Left colon (tissue), 2 donors: ENCODE measurements around the gene DNAJB9. TPM values are rescaled to one million over a fixed set of nuclear protein-coding genes. Genes with fewer than 3 reads are reported as not detected.

ENCODE experiments used
- ATAC-seq: fragments of 200-7000 bp; cut with Tn5 transposase; one replicate; pipeline ENCODE4 v1.9.1; 2020; ENCODE audit warnings: mild to moderate bottlenecking, moderate library complexity
- DNase-seq, 2 donors: peaks; one replicate each; pipeline ENCODE4 v3.0.0-alpha.2; 2020
- intact Hi-C, 2 donors: fragments of 100-400 bp; cut with DNase I in 1 of 2; cut with micrococcal nuclease in 1 of 2; formaldehyde crosslinking; loops; one replicate each; pipeline versions ENCODE4 v1.11.2 to v1.14.0; 2022; cut with DNase I, micrococcal nuclease
- total RNA-seq, 2 donors: library from RNA; stranded (reverse); fragmentation: NEBNext Ultra II Directional; extraction: Animal tissue kit (Norgen Biotek cat#: 25700); gene quantifications; one replicate each; pipeline ENCODE4 v1.2.1, GENCODE V29; 2021
- donor health status: DM: no; HTN: no; CAD: no.
- donor health status: DM: yes; HTN: yes; CAD: no.

Gene DNAJB9
- total RNA-seq, 2 donors from 2014 or later: 9.3 to 16.7 TPM

DNA sequence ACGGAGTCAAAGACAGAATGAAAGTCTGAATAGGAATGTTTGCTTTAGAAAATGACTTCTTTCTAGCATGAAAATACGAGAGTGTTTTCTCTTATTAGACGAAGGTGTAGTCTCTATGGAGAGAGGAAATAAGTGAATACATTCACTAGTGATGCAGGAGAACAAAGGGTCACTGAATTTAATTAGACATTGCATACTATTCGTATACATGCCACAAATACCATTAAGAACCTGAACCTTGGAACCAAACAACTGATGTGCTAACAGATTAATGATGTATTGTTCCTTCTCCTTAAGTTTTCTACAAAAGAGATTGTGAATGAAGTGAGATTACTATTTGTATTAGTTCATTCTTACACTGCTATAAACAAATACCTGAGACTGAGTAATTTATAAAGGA, 10.4 kb upstream of the DNAJB9 start:
- ATAC-seq: no peak
- intact Hi-C loops: no loop called here
- DNase-seq: no peak

DNA sequence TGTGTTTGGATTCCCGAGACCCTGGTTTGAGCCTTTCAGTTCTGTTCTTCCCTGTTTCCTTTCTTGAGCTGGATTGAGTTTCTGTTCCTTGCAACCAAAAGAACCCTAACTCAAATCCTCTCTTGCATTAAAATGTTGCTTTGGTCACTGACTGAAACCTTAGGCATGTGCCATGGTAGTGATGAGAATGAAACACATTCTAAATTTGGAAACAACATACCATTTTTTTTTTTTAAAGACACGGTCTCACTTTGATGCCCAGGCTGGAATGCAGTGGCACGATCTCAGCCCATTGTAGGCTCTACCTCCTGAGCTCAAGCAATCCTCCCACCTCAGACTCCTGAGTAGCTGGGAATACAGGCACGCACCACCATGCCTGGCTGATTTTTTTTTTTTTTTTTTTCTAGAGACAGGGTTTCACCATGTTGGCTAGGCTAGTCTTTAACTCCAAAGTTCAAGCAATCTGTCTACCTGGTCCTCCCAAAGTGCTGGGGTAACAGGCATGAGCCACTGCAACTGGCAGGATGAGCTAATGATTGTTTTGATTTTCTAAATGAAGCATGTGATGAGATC, 8.5 kb upstream of the DNAJB9 start:
- no peak for ATAC-seq
- DNase-seq: no peak
- intact Hi-C loops: no loop called here

DNA sequence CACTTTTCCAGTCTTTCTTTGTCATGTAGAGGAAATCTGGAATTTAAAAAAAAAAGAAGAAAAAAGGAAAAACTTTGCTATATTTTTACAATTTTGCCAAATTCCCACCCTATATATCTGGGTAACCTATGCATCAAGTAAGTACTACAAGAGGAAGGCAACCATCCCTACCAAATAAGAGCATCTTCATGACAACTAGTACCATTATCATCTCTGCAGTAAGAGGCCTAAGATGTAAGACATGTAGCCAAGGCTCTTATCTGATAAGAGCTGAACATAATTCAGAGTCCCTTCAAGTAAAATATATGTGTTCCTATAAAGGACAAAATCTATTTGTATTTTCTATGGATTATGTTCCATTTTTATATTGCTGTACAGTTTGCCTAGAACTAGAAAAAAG, 3.7 kb upstream of the DNAJB9 start:
- intact Hi-C loops: no loop called here
- no peak for ATAC-seq
- DNase-seq: no peak

DNA sequence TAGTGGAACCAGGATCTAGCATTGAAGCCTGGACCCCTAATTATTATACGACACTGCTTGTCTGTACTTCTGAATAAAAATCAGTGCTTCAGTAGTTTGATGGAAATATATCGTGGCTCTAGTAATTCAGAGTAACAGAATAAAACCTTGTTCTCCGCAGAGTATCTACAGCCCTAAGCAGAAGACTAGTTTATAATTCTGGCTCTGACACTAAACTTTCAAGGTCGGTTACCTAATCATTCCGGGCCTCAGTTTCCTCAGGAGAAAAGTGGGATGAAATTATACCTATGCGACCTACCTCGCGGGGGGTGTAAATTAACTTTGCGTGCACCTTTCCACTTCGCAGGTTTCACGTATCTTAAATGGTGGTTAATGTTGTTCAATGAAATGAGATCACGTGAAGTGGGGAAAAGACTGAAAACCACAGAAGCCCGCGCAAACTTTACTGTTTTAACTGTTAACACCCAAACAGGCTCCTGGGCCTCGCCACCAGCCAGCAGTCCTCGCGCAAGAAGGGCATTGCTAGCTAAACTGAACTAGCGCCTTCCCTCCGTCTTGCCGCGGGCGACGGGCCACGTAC, 783 bp upstream of the DNAJB9 start:
- DNase-seq: no peak
- no peak for ATAC-seq
- intact Hi-C loops: loop anchor here in 1 of 2 donors (2.0 kb wide), 1 partner anchor 40 kb away; no protein-coding TSS in a partner anchor

DNA sequence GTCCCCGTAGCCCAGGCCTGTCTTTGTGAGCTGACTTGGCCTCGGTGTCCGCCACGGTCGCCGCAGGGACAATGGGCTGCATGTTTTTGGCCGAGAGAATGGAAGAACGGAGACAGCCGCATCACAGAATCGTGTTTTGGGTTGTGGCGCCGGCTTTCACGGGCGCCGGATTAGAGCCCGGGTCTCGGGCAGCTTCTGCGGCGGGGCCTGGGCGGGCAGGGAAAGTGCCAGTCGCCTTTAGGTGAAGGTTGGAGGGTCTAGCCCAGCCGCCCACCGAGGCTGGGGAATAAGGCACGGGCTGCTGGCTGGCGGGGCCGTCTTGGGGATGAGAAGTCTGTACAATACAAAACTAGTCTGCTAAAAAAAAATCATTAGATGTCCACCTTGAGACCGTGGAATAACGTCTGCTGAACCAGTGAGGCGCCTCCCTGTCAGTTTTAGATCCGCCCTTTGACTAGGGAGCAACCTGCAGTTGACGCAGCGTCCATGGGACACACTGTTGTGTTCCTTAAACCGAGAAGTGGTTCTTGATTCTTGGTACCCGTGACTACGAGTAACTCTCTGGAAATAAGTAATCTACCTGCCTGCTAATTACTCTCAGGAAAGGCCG, 577 bp downstream of the DNAJB9 start:
- peak; percentile 68 for ATAC-seq
- DNase-seq: peak; percentile 64 to 68
- intact Hi-C loops: no loop called here

DNA sequence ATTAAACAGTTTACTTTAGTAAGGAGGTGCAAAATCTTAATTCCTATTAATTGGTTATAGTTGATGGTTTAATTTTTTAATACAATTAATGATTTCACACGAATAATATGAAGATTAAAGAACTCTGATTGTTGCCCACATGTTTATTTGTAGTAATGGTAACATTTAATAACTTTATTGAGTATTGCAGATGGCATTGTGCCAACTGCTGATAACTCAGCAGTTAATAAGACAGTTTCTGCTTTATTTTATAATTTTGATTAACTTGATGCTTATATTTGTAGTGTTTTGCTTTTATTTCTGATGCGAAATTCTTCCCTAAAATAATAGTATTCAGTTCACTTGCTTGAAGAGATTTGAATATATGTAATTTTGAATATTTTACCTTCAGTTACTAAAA, 2.8 kb downstream of the DNAJB9 start:
- DNase-seq: no peak
- intact Hi-C loops: no loop called here
- no peak for ATAC-seq

DNA sequence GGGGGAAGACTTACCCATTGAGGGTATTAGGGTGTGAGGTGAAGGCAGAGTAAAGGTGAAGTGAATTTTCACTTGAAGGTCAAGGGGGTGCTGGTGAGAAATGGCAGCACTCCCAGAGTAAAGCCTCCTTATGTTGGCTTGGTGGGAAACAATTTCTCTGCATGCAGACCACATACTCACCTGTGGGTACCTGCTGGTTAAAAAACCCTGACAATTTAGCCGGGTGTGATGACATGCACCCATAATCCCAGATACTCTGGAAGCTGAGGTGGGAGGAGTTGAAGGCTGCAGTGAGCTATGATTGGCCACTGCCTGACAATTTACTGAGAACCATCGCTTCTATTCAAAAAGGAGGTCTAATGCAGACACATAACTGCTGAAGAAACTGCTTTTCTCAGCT, 5.5 kb downstream of the DNAJB9 start:
- DNase-seq: no peak

DNA sequence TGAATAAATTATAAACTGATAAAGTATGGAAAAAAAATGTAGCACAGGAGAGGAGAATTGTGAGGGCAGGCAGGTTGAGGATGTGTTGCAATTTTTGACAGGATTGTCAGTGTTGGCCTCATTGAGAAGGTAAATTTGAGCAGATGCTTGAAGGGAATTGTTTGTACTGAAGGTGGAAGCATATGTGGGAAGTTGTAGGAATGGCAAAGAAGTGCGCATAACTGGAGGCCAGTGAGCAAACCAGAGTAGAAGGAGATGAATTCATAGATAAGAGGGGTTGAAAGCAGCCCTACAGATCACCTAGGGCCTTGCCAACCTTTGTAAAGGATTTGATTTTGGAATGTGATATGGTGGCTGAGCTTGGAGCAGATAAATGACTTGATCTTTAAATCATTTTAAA, 6.4 kb downstream of the DNAJB9 start:
- no peak for ATAC-seq
- no peak for DNase-seq
- intact Hi-C loops: no loop called here

More for the DNA sequence above, 5.5 kb downstream of the DNAJB9 start:
- intact Hi-C loops: no loop called here
- ATAC-seq: no peak

DNA sequence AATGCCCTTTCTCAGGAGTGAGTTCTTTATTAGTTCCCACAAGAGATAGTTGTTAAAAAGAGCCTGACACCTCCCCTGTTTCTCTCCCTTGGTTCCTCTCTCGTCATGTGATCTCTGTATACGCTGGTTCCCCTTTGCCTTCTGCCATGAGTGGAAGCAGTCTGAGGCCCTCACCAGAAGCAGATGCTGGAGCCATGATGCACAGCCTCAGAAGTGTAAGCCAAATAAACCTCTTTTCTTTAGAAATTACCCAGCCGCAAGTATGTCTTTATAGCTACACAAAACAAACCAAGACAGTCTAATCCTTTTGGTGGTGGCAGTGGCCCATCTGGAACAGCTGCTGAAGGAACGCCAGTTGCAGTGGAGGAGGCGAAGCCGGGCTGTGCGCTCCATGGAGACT, 9.3 kb downstream of the DNAJB9 start:
- DNase-seq (no peak), ATAC-seq (no peak)
- intact Hi-C loops: no loop called here

DNA sequence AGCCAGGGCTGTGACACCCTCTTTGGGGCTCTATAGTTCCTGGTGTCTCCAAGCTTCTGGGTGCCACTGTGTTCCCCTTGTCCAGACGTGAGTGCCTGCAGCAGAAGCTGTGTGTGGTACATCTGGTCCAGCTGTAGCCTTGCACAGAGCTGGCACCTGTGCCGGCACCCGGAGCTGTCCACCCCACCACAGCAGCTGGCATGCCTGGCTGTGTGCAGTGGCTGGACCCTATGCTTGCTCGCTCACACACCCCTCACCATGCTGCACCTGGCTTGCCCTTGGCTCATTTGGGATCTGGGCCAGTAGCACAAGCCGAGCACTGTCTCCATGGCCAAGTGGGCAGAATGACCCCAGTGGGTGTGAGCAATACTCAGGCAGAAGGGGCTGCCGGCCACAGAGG, 10.6 kb downstream of the DNAJB9 start:
- ATAC-seq (no peak), DNase-seq (no peak)
- intact Hi-C loops: no loop called here

DNA sequence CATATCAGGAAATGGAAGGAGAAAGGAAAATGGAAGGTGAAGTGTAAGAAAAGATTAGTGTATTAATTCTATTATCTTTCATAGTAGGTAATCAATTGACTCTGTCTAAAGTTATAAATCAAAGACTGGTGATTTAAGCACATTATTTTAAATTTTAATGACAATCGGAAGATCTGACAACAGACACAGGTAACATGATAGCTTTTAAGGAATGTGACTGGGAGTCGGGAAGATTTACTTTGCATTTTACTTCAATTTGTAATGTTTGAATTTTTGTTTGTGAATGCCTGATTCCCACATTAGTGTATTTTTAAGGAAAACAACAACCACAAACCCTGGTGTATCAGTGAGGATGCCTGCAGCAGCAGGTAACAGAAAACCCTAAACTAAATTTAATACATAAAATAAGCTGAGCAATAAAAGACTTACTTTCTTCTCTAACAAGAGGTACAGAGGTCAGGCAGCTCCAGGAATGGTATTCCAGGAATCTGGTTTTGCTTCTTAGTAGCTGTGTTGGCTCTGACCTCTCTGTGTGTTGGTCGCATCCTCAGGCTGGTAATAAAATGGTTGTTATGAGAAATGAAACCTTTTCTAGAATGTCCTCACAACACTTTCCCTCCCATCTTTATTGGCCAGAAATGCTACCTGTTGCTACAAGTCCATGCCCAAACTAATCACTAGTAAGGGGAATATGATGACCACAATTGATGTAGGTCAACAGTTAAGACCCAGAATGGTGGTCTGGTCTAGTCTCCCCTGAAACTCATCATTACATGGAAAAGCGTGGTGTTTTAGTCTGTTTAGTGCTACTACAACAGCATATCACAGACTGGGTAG, 12.2 kb downstream of the DNAJB9 start:
- ATAC-seq (no peak), DNase-seq (no peak)
- intact Hi-C loops: no loop called here

DNA sequence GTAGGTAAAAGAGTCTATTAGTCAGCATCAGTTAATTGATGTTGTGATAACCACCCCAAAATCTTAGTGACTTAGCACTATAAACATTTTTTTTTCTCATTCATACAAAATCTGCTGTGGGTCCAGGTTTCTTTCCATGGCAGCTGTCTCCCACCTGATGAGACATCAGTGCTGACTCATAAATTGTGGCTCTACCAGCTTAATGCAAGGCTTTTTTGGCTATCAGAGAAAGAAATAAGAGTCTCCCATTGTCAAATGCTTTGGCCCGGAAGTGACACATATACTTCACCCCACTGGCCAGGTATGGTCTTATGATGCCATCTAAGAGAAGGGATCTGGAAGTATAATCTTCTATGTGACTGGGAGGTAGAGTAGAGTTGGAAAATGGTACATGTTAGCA, 14.5 kb downstream of the DNAJB9 start:
- intact Hi-C loops: no loop called here
- DNase-seq (no peak), ATAC-seq (no peak)

DNA sequence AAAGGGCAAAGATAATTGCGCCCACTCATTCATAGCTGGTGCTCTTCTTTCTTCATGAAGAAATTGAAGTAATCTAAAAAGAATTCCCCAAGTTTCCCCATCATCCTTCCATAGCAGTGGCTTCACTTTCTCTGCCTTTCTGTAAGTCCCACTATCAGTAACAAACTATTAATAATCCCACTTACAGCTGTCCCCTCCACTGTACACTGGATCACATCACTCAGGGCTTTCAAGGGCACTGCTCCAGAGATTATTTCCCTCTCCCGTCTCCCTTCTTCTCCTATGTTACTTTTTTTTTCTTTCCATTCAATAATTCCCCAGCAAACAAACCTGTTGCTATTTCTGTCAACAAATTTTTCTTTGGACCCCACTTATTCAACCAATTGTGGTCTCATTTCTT, 16.2 kb downstream of the DNAJB9 start:
- intact Hi-C loops: no loop called here
- DNase-seq (no peak), ATAC-seq (no peak)

DNA sequence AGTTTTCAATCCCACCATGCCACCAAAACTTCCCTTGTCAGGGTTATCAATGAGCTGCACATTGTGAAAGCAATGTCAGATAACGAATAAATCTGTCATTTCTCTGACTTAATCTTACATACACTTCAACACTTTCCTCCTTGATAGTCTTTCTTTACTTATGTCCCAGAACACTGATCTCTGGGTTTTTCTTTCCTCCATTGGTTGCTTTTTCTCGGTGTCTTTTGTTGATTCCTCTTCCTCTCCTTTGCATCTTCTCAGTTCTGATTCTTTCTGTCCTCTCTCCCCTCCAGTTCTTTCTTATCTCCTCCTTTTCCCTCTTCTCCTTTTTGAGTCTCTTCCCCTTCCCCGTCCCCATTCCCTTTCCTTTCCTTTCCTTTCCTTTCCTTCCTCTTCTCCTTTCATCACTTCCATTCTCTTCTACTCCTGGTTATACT, 16.6 kb downstream of the DNAJB9 start:
- ATAC-seq (no peak), DNase-seq (no peak)
- intact Hi-C loops: no loop called here

DNA sequence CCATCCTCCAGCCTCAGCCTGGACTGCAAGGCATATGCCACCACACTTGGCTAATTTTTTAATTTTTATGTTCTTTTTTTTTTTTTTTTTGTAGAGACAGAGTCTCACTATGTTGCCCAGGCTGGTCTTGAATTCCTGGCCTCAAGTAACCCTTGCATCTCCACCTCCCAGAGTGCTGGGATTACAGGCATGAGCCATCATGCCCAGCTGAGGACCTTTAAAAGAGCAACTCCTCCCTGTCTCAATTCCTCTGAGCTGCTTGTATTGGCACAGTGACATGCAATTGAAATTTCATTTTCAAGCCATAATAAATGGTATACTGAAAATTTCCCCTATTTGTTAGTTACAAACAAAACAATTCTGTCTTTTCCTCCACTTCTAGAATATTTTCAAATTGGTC, 19.5 kb downstream of the DNAJB9 start:
- intact Hi-C loops: no loop called here
- DNase-seq (no peak), ATAC-seq (no peak)

DNA sequence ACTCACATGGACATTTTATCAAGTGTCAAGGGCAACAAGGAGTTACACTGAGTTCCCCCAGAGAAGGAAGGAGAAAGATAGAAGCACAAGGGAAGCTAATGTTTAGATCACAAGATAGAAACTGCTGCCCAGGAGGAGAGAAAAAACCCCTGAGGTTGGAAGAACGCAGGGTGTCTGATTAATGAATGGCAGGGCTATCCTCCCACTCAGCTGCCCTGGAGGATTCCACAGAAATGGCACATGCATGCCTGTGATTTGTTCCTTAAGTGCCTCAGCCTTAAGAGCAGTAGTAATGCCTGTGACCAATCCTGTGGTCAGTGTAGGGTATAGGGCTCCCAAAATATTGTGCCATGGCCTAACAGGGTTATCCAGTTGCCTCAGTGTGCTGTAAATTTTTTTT, 20.2 kb downstream of the DNAJB9 start:
- intact Hi-C loops: no loop called here
- DNase-seq: no peak
- no peak for ATAC-seq

DNA sequence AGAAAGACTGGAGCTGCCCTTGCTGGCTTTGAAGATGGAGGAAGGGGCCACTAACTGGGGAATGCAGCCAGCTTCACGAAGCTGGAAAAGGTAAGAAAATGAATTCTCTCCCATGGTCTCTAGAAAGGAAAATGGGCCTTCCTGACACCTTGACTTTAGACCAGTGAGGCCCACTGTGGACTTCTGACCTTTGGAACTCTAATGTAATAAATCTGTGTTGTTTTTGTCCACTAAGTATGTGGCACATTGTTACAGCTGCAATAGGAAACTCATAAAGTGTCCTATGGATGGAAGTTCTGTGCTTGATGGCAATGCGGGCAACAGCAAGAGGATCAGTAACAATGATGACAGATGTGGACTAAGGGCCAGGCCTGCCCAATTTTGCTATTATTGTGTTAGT, 20.9 kb downstream of the DNAJB9 start:
- DNase-seq (no peak), ATAC-seq (no peak)
- intact Hi-C loops: no loop called here

DNA sequence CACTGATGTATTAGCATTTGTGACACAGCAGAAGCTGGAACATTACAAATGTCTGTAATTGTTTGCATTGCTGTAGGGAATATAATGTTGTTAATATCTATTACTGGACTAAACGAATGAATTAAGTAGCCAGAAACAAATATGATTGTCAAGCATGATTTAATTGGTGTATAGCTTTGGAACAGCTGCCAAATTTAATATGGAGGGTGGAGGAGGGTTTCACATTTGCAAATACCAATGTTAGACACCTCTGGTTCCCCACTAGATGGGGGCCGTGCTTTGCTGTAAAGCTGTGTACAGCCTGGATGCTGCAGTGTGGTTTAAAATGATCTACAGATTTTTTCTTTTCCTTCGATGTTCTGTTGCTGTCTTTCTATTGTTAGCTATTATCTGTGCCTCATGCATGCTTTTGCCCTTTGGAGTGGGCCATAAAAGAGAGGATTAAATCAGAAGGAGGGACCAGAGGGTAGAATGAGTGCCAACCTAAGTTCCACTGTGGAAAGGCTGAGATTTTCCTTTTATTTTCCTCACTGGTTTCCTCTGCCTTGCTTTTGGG, 23.1 kb downstream of the DNAJB9 start:
- intact Hi-C loops: no loop called here
- ATAC-seq (no peak), DNase-seq (no peak)

DNA sequence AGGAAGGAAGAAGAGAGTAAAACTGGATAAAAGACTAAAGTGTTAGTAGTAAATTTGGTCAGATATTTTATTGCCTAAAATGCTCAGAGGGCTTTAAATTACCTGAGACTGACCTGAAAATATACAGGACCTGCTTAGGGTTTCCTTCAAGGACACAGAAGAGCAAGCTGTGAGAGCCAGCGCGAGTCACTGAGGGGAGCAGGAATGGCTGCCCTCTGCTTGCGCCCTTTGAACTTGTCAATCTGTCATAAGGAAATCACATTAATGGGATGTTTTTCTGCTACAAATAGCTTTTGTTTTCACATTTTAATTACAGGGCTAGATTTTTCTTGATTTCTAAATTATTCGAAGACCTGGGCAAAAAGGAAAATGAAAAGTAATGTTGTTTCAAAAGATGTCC, 26.9 kb downstream of the DNAJB9 start:
- intact Hi-C loops: no loop called here
- no peak for DNase-seq
- ATAC-seq: no peak

DNA sequence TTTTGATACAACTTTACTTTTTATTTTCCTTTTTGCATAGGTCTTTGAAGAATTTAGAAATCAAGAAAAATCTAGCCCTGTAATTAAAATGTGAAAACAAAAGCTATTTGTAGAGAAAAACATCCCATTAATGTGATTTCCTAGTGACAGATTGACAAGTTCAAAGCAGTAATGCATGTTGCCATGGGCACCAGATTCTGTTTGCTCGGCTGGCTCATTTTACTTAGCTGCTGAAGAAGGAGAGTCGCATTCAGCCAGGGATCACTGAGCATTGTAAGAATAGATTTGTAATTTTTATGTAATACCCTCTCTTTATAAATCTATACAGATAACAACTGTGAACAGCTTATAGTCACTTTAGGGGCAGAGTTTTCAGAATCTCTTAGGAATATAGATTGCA, 28.5 kb downstream of the DNAJB9 start:
- ATAC-seq (no peak), DNase-seq (no peak)

More for the DNA sequence above, 28.5 kb downstream of the DNAJB9 start:
- intact Hi-C loops: no loop called here
